GM12891 (cell line): ENCODE results near the gene RASEF.

ENCODE experiments used
- POLR2A ChIP-seq: IDR thresholded peaks from 2 replicates; pipeline ENCODE4 v1.6.1; 2011; ENCODE audit warnings: low read depth, low read length, control low read depth
- POLR2AphosphoS5 ChIP-seq: IDR thresholded peaks from 2 replicates; pipeline ENCODE4 v1.6.1; 2011; ENCODE audit warnings: low read depth, low read length, control low read depth
- TAF1 ChIP-seq: IDR thresholded peaks from 2 replicates; pipeline ENCODE4 v1.6.1; 2011; ENCODE audit warnings: low read depth, low read length, control low read depth

DNA sequence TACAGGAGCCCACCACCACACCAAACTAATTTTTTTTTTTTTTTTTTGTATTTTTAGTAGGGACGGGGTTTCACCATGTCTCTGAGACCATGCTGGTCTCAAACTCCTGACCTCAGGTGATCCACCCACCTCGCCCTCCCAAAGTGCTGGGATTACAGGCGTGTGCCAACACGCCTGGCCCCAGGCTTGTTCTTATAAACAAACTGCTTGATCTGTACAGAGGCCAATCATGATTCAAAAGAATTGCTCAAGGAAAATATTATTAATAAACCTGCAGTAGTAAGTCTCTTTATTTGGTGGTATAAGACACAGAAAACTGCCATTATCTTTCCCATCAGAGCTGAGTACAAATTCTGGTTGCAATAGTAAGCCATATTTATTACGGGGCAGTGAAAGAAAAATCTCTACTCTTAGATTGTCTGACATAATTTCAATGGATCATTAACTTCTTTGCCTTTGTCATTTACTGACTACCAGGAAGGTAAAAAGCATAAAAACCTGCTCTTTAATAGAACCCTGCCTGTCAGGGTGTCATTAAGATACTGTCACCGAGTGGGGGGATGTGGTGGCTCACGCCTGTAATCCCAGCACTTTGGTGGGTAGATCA is 33.3 kb downstream of the RASEF start:
- TF ChIP-seq POLR2AphosphoS5 (no peak), TAF1 (no peak), POLR2A (no peak)
